SJSA1 (cell line): ENCODE measurements around the gene PRKACG. TPM values are rescaled to one million over a fixed set of nuclear protein-coding genes. Genes with fewer than 3 reads are reported as not detected.
A peak's percentile ranks its signal among the peaks of the same experiment; 100 is the strongest.
"Not testable (repeated sequence)": the region's sequence is repeated elsewhere in the genome, so short reads cannot be mapped to it uniquely, and the experiment has no call there.

Experiments used
- DNase-seq, 2 experiments: peaks; one replicate each; pipeline ENCODE4 v3.0.0-alpha.2; 2015 to 2020; ENCODE audit warnings: low spot score in 2 of 2, low read depth in 1 of 2
- H3K27ac ChIP-seq: fragments of 250-450 bp; sonication (Bioruptor Pico); 2 replicates; pipeline ENCODE4 v1.5.1; 2020; ENCODE audit warnings: mild to moderate bottlenecking, moderate library complexity
- H3K27me3 ChIP-seq: fragments of 250-450 bp; sonication (Bioruptor Pico); replicated peaks from 2 replicates; pipeline ENCODE4 v1.5.1; 2020; ENCODE audit warnings: mild to moderate bottlenecking, moderate library complexity
- H3K36me3 ChIP-seq: fragments of 250-450 bp; sonication (Bioruptor Pico); 2 replicates; pipeline ENCODE4 v1.5.1; 2020; ENCODE audit warnings: mild to moderate bottlenecking
- H3K4me1 ChIP-seq: fragments of 250-450 bp; sonication (Bioruptor Pico); replicated peaks from 2 replicates; pipeline ENCODE4 v1.6.1; 2021; ENCODE audit warnings: mild to moderate bottlenecking
- H3K4me3 ChIP-seq: fragments of 250-450 bp; sonication (Bioruptor Pico); 2 replicates; pipeline ENCODE4 v1.5.1; 2020; ENCODE audit warnings: mild to moderate bottlenecking
- H3K9me3 ChIP-seq: fragments of 250-450 bp; sonication (Bioruptor Pico); replicated peaks from 2 replicates; pipeline ENCODE4 v1.5.1; 2020; ENCODE audit warnings: mild to moderate bottlenecking
- total RNA-seq: library from RNA; depleted of rRNA; stranded (reverse); fragments of >200 nt; shearing (Covaris generic); gene quantifications from 2 replicates; pipeline ENCODE4 v1.2.3, GENCODE V29; 2014; rRNA removed

The PRKACG gene
- not detected in 2 replicates for total RNA-seq

DNA sequence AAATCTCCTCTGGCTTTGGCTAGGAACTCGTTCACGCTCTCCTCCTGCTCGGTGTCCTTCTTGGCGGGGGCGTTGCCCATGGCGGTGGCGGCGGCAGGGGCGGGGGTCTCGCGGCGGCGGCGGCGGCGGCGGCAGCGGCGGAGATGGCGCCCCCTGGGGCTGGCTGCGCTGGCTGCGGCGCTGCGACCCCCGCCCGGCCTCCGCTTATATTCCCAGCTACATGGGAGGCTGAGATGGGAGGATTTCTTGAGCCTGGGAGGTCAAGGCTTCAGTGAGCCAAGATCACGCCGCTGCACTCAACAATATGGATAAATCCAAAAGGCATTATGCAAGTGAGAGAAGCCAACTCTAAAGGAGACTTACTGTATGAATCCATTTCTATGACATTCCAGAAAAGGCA lies at the start of gene PRKACG:
Gene PRKACG, minus strand, starts transcription at position 101 of the 400 bp plus-strand sequence. Its CDS starts 21 bp downstream, at position 80.
- Histone ChIP-seq H3K27ac (no peak within 1 kb of the TSS), H3K4me3 (no peak within 1 kb of the TSS), H3K36me3 (no peaks in the 10 kb centered on the region), H3K9me3 (no peaks in the 10 kb centered on the region), H3K27me3 (no peaks in the 10 kb centered on the region), H3K4me1 (no peaks in the 10 kb centered on the region)
- no peak for DNase-seq

DNA sequence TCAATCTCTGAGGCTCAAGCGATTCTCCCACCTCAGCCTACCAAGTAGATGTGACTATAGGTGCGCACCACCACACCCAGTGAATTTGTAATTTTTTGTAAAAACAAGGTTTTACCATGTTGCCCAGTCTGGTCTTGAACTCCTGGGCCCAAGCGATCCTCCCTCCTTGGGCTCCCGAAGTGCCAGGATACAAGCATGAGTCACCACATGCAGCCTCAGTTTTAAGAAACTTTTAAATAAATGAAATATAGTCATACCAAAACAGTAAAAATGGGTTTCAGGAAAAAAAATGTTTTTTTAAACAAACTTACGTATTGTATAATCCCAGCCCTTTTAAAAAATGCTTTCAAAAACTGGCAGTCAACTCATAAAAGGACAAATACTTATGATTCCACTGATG lies 48.3 kb upstream of the PRKACG start:
- no peaks in the 10 kb centered on the region for H3K27me3 ChIP-seq
- H3K4me3 ChIP-seq: no peak overlapping the region
- H3K27ac ChIP-seq: no peak overlapping the region
- H3K4me1 ChIP-seq: no peaks in the 10 kb centered on the region
- H3K36me3 ChIP-seq: peaks cover 2% of the 10 kb centered on the region
- DNase-seq: no peak
- no peaks in the 10 kb centered on the region for H3K9me3 ChIP-seq

GRCh38 chr9:69060766-69061165 lies 46.9 kb upstream of the PRKACG start:
- no peaks in the 10 kb centered on the region for H3K4me1 ChIP-seq
- no peak for DNase-seq

GRCh38 chr9:69058101-69058500 lies 44.2 kb upstream of the PRKACG start:
- DNase-seq: no peak
- Histone ChIP-seq H3K9me3 (no peaks in the 10 kb centered on the region), H3K27ac (no peak overlapping the region), H3K36me3 (no peaks in the 10 kb centered on the region; the same call in 1 of the 2 replicates), H3K4me3 (no peak overlapping the region), H3K27me3 (no peaks in the 10 kb centered on the region), H3K4me1 (no peaks in the 10 kb centered on the region)

More at GRCh38 chr9:69060766-69061165, 46.9 kb upstream of the PRKACG start:
- Histone ChIP-seq H3K4me3 (no peak overlapping the region), H3K9me3 (no peaks in the 10 kb centered on the region), H3K27ac (no peak overlapping the region), H3K27me3 (no peaks in the 10 kb centered on the region), H3K36me3 (no peaks in the 10 kb centered on the region; the same call in 1 of the 2 replicates)

DNA sequence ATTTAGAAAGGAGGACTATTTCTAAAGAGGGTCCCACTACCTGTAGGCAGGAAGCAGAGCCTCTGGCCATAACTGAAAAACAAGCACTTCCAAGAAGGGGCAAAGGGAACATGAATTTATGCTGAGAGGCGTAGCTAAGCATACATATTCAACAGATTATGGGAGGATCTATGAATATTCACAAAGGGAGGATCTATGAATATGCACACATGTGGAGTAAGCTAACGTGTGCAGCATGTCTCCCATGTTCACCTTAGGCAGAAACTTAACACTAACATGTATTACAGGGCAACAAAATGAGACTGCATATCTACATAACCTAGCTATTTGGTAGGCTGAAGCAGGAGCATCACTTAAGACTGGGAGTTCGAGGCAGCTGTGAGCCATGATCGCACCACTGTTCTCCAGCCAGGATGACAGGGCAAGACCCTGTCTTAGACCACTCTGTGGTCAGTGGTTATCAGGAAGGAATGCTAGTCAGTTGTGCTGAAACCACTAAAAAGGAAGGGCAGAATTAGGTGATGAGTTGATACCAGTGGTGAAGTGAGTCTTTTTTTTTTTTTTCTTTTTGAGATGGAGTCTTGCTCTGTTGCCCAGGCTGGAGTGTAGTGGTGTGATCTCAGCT lies 42.4 kb upstream of the PRKACG start:
- no peaks in the 10 kb centered on the region; the same call in 1 of the 2 replicates for H3K36me3 ChIP-seq
- H3K27me3 ChIP-seq: no peaks in the 10 kb centered on the region
- no peak for DNase-seq
- no peaks in the 10 kb centered on the region for H3K4me1 ChIP-seq
- H3K9me3 ChIP-seq: no peaks in the 10 kb centered on the region
- H3K4me3 ChIP-seq: no peak overlapping the region
- H3K27ac ChIP-seq: no peak overlapping the region

GRCh38 chr9:69054989-69055388 lies 41.1 kb upstream of the PRKACG start:
- Histone ChIP-seq H3K27ac (no peak overlapping the region), H3K4me1 (no peaks in the 10 kb centered on the region), H3K36me3 (no peaks in the 10 kb centered on the region; the same call in 1 of the 2 replicates), H3K9me3 (no peaks in the 10 kb centered on the region), H3K4me3 (no peak overlapping the region), H3K27me3 (no peaks in the 10 kb centered on the region)
- DNase-seq: no peak

GRCh38 chr9:69050936-69051335 lies 37.0 kb upstream of the PRKACG start:
- H3K4me1 ChIP-seq, H3K36me3 ChIP-seq, DNase-seq, H3K27me3 ChIP-seq, H3K9me3 ChIP-seq, H3K27ac ChIP-seq, H3K4me3 ChIP-seq: not testable (repeated sequence)

GRCh38 chr9:69049094-69049493 lies 35.2 kb upstream of the PRKACG start:
- no peak overlapping the region for H3K4me3 ChIP-seq
- H3K9me3 ChIP-seq: no peaks in the 10 kb centered on the region
- H3K4me1 ChIP-seq: no peaks in the 10 kb centered on the region
- no peak overlapping the region for H3K27ac ChIP-seq
- H3K27me3 ChIP-seq: no peaks in the 10 kb centered on the region
- H3K36me3 ChIP-seq: peaks cover 5% of the 10 kb centered on the region; the same call in 1 of the 2 replicates
- no peak for DNase-seq

DNA sequence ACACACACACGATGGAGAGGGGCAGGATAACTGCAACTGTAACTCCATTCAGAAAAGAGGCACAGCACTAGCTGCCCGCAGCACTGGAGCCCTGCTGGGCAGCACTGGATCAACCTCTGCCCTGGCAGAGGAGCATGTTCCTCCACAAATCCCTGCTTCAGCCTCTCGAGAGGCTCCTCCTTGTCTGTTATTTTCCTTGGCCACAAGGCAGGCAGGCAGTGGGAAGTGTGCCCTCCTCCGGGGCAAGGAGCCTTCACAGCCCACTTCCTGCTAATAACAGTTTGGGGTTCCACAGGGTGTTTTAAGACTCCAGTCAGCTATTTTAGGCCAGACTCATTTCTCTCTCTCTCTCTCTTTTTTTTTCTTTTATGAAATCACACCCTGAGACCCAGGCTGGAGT lies 33.5 kb upstream of the PRKACG start:
- peaks cover 5% of the 10 kb centered on the region; the same call in 1 of the 2 replicates for H3K36me3 ChIP-seq
- DNase-seq: no peak
- no peak overlapping the region for H3K4me3 ChIP-seq
- no peaks in the 10 kb centered on the region for H3K4me1 ChIP-seq
- no peaks in the 10 kb centered on the region for H3K27me3 ChIP-seq
- H3K27ac ChIP-seq: no peak overlapping the region
- H3K9me3 ChIP-seq: no peaks in the 10 kb centered on the region

- Histone ChIP-seq H3K27me3 (no peaks in the 10 kb centered on the region), H3K9me3 (no peaks in the 10 kb centered on the region), H3K4me3 (no peak overlapping the region), H3K4me1 (no peaks in the 10 kb centered on the region), H3K36me3 (peaks cover 5% of the 10 kb centered on the region; the same call in 1 of the 2 replicates), H3K27ac (no peak overlapping the region)
- DNase-seq: no peak
Observed at GRCh38 chr9:69046723-69047122, 32.8 kb upstream of the PRKACG start.

DNA sequence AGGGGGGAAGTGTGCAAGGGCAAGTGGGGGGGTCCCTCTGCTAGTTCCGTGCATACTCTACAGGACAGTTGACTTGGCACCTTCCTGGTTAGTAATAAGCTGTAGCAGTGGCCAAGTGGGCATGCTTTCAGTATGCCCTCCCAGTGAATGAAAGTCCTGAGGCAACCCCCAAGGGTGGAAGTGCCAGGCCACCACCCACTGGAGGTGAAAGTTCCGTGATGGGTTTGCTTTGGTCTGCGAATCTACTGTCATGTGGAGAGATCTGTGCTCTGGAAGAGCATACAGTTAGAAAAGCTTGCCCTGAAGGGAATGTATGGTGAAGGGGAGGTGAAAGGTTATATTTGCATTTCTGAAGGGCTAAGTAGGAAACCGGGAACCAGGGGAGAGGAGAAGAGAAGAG lies 31.9 kb upstream of the PRKACG start:
- no peak overlapping the region for H3K4me3 ChIP-seq
- peaks cover 5% of the 10 kb centered on the region; the same call in 1 of the 2 replicates for H3K36me3 ChIP-seq
- no peaks in the 10 kb centered on the region for H3K27me3 ChIP-seq
- no peaks in the 10 kb centered on the region for H3K9me3 ChIP-seq
- no peak for DNase-seq
- no peak overlapping the region for H3K27ac ChIP-seq
- H3K4me1 ChIP-seq: no peaks in the 10 kb centered on the region

GRCh38 chr9:69044240-69045219 lies 30.6 kb upstream of the PRKACG start:
- no peaks in the 10 kb centered on the region for H3K4me1 ChIP-seq
- H3K36me3 ChIP-seq: peaks cover 5% of the 10 kb centered on the region; the same call in 1 of the 2 replicates
- no peak overlapping the region for H3K4me3 ChIP-seq
- no peaks in the 10 kb centered on the region for H3K27me3 ChIP-seq
- no peak overlapping the region for H3K27ac ChIP-seq
- DNase-seq: no peak
- no peaks in the 10 kb centered on the region for H3K9me3 ChIP-seq

GRCh38 chr9:69040646-69041045 lies 26.7 kb upstream of the PRKACG start:
- Histone ChIP-seq H3K4me1 (no peaks in the 10 kb centered on the region), H3K4me3 (no peak overlapping the region), H3K9me3 (no peaks in the 10 kb centered on the region), H3K27me3 (no peaks in the 10 kb centered on the region), H3K27ac (no peak overlapping the region), H3K36me3 (no peaks in the 10 kb centered on the region)
- DNase-seq: no peak

DNA sequence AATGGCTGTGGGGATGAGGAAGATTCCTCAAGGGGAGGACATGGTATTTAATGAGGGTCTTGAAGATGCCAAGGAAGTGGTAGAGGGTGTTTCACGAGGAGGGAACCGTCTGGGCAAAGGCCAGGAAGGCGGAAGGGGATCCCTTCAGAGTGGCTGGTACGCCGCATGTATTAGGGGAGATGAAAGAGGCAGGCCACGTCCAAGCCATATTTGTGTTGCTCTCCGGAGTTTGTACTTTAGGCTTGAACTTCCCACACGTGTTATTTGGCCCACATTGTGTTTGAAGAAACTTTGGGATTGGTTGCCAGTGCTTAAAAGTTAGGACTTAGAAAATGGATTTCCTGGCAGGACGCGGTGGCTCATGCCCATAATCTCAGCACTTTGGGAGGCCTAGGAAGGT lies 22.9 kb upstream of the PRKACG start:
- H3K4me3 ChIP-seq: peak overlapping the region; percentile 76; the same call in 1 of the 2 replicates
- no peak for DNase-seq
- no peaks in the 10 kb centered on the region for H3K27me3 ChIP-seq
- H3K27ac ChIP-seq: no peak overlapping the region
- no peaks in the 10 kb centered on the region for H3K36me3 ChIP-seq
- no peaks in the 10 kb centered on the region for H3K4me1 ChIP-seq
- no peaks in the 10 kb centered on the region for H3K9me3 ChIP-seq
